CD8-positive, alpha-beta memory T cell (primary cell): ENCODE results near the gene ZNF536. TPM values are rescaled to one million over a fixed set of nuclear protein-coding genes. Genes with fewer than 3 reads are reported as not detected.
"Not testable (repeated sequence)": the region's sequence is repeated elsewhere in the genome, so short reads cannot be mapped to it uniquely, and the experiment has no call there.

Experiments
- CTCF ChIA-PET: fragments of 350-600 bp; sonication (Branson Sonifier 250); formaldehyde crosslinking; loops from one replicate; lab custom pipeline; 2021; ENCODE audit warnings: antibody characterized with exemption; lab: Charles Lee
- POLR2A ChIA-PET: fragments of 350-600 bp; sonication (Branson Sonifier 250); formaldehyde crosslinking; loops from one replicate; lab custom pipeline; 2021; ENCODE audit warnings: antibody characterized with exemption; lab: Charles Lee
- DNase-seq, 5 donors: peaks; one replicate each; pipeline versions ENCODE4 v3.0.0 to v3.0.0-alpha.2; 2020 to 2022; ENCODE audit warnings: mixed read lengths in 1 of 5
- H3K27ac ChIP-seq: one replicate; pipeline ENCODE4 v1.7.0; 2013; ENCODE audit warnings: low read depth, mild to moderate bottlenecking, low read length, moderate library complexity
- H3K27me3 ChIP-seq: 2 replicates; pipeline ENCODE4 v1.7.0; 2013; ENCODE audit warnings: low read length, mild to moderate bottlenecking; ENCODE audit not compliant: insufficient read depth, poor library complexity, severe bottlenecking
- H3K36me3 ChIP-seq: 2 replicates; pipeline ENCODE4 v1.7.0; 2013; ENCODE audit warnings: mild to moderate bottlenecking, low read length, moderate library complexity; ENCODE audit not compliant: insufficient read depth
- H3K4me1 ChIP-seq: 2 replicates; pipeline ENCODE4 v1.7.0; 2013; ENCODE audit warnings: mild to moderate bottlenecking, low read length, moderate library complexity; ENCODE audit not compliant: insufficient read depth
- H3K4me3 ChIP-seq: 2 replicates; pipeline ENCODE4 v1.7.0; 2013; ENCODE audit warnings: mild to moderate bottlenecking, low read length
- H3K9me3 ChIP-seq: 2 replicates; pipeline ENCODE4 v1.7.0; 2013; ENCODE audit warnings: mild to moderate bottlenecking, low read length
- H3K27ac Mint-ChIP-seq, 8 donors: one replicate each; pipeline ENCODE4 v1.8.0; 2020 to 2021; ENCODE audit warnings: mixed read lengths in 8 of 8, mild to moderate bottlenecking in 6 of 8, inconsistent platforms in 3 of 8, moderate library complexity in 3 of 8
- H3K27me3 Mint-ChIP-seq, 2 donors: one replicate each; pipeline ENCODE4 v1.8.0; 2020 to 2021; ENCODE audit warnings: mixed read lengths in 2 of 2, mild to moderate bottlenecking in 1 of 2, moderate library complexity in 1 of 2
- H3K36me3 Mint-ChIP-seq, 3 donors: one replicate each; pipeline ENCODE4 v1.8.0; 2020 to 2021; ENCODE audit warnings: mixed read lengths in 3 of 3, inconsistent platforms in 1 of 3, mild to moderate bottlenecking in 1 of 3
- H3K4me1 Mint-ChIP-seq, 3 donors: one replicate each; pipeline ENCODE4 v1.8.0; 2020 to 2021; ENCODE audit warnings: mixed read lengths in 3 of 3, inconsistent platforms in 1 of 3, mild to moderate bottlenecking in 1 of 3
- H3K4me3 Mint-ChIP-seq, 7 donors: one replicate each; pipeline ENCODE4 v1.8.0; 2020 to 2021; ENCODE audit warnings: mixed read lengths in 7 of 7, mild to moderate bottlenecking in 6 of 7, moderate library complexity in 4 of 7, inconsistent platforms in 2 of 7
- H3K9me3 Mint-ChIP-seq, 5 donors: one replicate each; pipeline ENCODE4 v1.8.0; 2020 to 2022; ENCODE audit warnings: mixed read lengths in 5 of 5, mild to moderate bottlenecking in 3 of 5, moderate library complexity in 2 of 5, inconsistent platforms in 1 of 5
- polyA plus RNA-seq: library from polyadenylated mRNA; unstranded; fragments of 300-500 nt; fragmentation: Illumina TruSeq; gene quantifications from one replicate; pipeline ENCODE4 v1.2.3, GENCODE V29; 2021
- total RNA-seq, 2 experiments: library from RNA; stranded (reverse); gene quantifications; one replicate each; pipeline ENCODE4 v1.2.3, GENCODE V29; 2021

The ZNF536 gene
- total and polyA plus RNA-seq, 3 experiments from 2014 or later = not detected

DNA sequence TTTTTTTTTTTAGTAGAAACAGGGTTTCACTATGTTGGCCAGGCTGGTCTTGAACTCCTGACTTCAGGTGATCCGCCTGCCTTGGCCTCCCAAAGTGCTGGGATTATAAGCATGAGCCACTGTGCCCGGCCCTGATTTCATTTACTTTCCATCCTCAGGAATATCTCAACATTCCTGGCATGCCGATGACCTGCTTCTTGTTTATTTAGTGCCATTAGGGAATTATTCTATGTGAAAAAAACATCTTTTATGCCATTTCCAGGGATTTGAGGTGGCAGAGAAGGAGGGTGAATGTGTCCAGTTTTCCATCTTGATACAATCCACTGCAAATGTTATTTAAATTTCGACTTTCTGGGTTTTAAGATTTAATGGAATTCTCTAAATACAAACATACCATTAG is 45.0 kb downstream of the ZNF536 start:
- H3K4me1 Mint-ChIP-seq, H3K27ac ChIP-seq, H3K9me3 ChIP-seq, H3K9me3 Mint-ChIP-seq, H3K27me3 Mint-ChIP-seq, H3K4me1 ChIP-seq, CTCF ChIA-PET, DNase-seq, H3K36me3 ChIP-seq, H3K27me3 ChIP-seq, H3K27ac Mint-ChIP-seq, H3K4me3 Mint-ChIP-seq, H3K4me3 ChIP-seq, H3K36me3 Mint-ChIP-seq, POLR2A ChIA-PET: not testable (repeated sequence)

DNA sequence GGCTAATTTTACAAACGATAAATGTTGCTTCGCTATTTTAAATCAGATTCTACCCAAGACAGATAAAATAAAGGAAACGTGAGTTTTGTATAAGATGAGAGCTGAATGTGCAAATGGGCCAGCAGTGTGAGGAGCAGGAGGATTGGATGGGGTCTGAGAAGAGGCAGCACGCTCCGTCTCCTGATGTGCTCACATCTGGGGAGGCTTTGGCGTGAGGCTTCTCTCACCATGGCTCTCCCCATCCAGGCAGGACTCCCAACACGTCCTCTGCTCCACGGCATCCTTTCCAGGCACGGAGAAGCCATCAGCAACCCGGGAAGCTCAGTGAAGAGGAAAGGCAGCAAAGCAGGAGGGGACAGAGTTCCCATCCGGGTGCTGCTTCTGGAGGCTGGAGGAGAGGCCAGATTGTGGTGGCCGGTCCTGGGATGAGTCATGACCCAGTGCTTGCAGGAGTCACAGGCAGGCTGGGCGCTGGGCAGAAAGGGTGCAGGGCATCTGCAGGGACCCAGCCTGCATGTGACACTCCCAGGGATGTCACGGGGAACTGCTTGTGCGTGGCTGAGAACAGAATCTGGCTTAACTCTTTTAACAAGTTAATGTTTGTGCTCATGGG is 47.5 kb downstream of the ZNF536 start:
- Mint-ChIP-seq H3K4me1 (no peaks in the 10 kb centered on the region), H3K9me3 (peaks cover 0 to 9% (median 2%) of the 10 kb centered on the region in 5 donors), H3K27me3 (peaks cover 0 to 7% of the 10 kb centered on the region in 2 donors), H3K36me3 (no peaks in the 10 kb centered on the region), H3K4me3 (no peak overlapping the region), H3K27ac (no peak overlapping the region)
- ChIA-PET POLR2A (no interaction called here), CTCF (no interaction called here)
- Histone ChIP-seq H3K27ac (no peak overlapping the region), H3K4me3 (no peak overlapping the region), H3K4me1 (no peaks in the 10 kb centered on the region), H3K27me3 (no peaks in the 10 kb centered on the region), H3K36me3 (no peaks in the 10 kb centered on the region), H3K9me3 (no peaks in the 10 kb centered on the region)
- no peak for DNase-seq

DNA sequence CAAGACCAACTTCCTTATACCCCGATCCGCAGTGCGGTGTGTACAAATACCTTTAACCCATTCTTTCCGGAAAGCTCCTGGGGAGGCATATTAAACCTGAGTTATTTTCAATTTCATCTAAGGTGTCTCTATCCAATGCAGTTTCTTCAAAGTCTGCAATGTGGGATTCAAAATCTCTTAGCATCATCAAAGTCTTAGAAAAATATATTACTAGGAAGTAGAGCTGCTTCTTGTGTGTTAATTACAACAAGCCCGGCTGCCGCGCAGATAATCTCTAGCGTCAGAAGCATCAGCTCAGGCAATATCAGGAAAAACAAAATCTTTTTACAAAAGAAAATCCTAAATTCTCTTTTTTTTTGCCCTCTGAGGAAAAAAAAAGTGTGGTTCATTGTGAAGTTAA is 48.1 kb downstream of the ZNF536 start:
- ChIA-PET POLR2A (no interaction called here), CTCF (no interaction called here)
- Histone ChIP-seq H3K27ac (no peak overlapping the region), H3K27me3 (no peaks in the 10 kb centered on the region), H3K9me3 (no peaks in the 10 kb centered on the region), H3K4me3 (no peak overlapping the region), H3K36me3 (no peaks in the 10 kb centered on the region), H3K4me1 (no peaks in the 10 kb centered on the region)
- Mint-ChIP-seq H3K27ac (no peak overlapping the region), H3K36me3 (no peaks in the 10 kb centered on the region), H3K27me3 (peaks cover 0 to 7% of the 10 kb centered on the region in 2 donors), H3K4me1 (no peaks in the 10 kb centered on the region), H3K4me3 (no peak overlapping the region), H3K9me3 (peaks cover 0 to 6% (median 2%) of the 10 kb centered on the region in 5 donors)
- no peak for DNase-seq

DNA sequence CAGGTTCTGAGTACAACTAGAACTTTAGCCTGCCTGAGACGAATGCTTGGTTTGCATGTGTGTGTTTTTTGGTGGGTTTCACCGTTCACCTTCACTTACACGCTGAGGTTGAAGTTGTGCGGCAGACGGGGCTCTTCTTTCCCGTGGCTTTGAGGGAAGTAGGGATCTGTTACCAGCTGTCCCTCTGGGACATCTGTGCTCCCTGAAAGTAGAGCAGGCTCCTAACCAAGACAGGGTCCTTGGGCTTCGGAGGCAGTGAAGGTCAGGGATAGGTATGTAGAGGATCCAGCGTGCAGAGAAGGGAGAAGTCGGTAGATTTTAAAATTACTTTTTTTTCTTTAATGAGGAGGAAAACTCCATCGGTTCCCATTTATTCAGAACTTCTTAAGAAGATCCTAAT is 48.7 kb downstream of the ZNF536 start:
- H3K36me3 ChIP-seq = no peaks in the 10 kb centered on the region
- Mint-ChIP-seq H3K4me1 (no peaks in the 10 kb centered on the region), H3K4me3 (no peak overlapping the region), H3K27me3 (peaks cover 0 to 5% of the 10 kb centered on the region in 2 donors), H3K27ac (no peak overlapping the region), H3K9me3 (peaks cover 0 to 6% (median 2%) of the 10 kb centered on the region in 5 donors), H3K36me3 (no peaks in the 10 kb centered on the region)
- H3K27ac ChIP-seq = no peak overlapping the region
- no peaks in the 10 kb centered on the region for H3K4me1 ChIP-seq
- POLR2A ChIA-PET = no interaction called here
- no peak overlapping the region for H3K4me3 ChIP-seq
- CTCF ChIA-PET = no interaction called here
- H3K9me3 ChIP-seq = no peaks in the 10 kb centered on the region
- H3K27me3 ChIP-seq = no peaks in the 10 kb centered on the region
- no peak for DNase-seq

DNA sequence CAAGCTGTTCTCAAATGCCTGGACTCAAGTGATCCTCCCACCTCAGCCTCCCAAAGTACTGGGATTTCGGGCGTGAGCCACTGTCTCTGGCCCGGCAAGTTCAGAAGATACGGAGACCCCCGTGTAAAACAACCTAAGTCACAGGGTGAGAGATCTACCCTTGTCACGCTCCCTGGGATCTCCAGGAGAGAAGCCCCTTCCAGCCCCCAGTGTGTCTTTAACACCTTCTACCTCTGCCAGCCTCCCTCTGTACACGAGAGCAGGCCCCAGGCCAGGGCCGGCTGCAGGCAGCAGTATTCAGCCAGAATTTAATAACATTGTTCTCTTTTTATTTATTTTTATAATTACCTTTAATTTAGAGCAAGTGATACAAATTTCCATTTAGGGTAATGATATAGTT is 49.4 kb downstream of the ZNF536 start:
- H3K27me3 Mint-ChIP-seq = peaks cover 0 to 2% of the 10 kb centered on the region in 2 donors
- Histone ChIP-seq H3K4me3 (no peak overlapping the region), H3K36me3 (no peaks in the 10 kb centered on the region), H3K27me3 (no peaks in the 10 kb centered on the region), H3K9me3 (no peaks in the 10 kb centered on the region), H3K27ac (no peak overlapping the region), H3K4me1 (no peaks in the 10 kb centered on the region)
- no peak overlapping the region for H3K27ac Mint-ChIP-seq
- CTCF ChIA-PET = no interaction called here
- no peaks in the 10 kb centered on the region for H3K4me1 Mint-ChIP-seq
- H3K36me3 Mint-ChIP-seq = no peaks in the 10 kb centered on the region
- POLR2A ChIA-PET = no interaction called here
- H3K4me3 Mint-ChIP-seq = no peak overlapping the region
- DNase-seq = no peak
- peaks cover 0 to 9% (median 0%) of the 10 kb centered on the region in 5 donors for H3K9me3 Mint-ChIP-seq

DNA sequence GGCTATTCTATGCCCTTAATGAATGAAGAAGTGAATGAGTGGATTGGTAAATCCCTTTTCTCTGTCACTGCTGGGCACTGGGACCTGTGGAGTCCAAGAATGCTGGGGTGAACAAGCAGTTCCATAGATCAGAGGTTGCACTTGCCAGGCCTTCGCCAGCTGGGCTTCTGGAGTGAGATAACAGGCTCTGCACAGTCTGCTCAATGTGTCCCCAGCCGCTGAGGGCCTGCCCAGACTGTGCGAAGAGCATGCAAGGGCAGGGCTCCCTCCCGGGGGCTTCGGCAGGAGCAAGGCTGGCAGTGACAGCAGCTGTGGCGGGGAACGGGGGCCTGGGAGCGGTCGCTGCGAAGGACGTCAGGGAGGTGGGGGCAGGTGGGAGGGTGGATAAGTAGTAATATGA is 51.3 kb downstream of the ZNF536 start:
- Mint-ChIP-seq H3K36me3 (no peaks in the 10 kb centered on the region), H3K27ac (no peak overlapping the region), H3K4me1 (no peaks in the 10 kb centered on the region), H3K9me3 (peaks cover 0 to 9% (median 0%) of the 10 kb centered on the region in 5 donors), H3K27me3 (peaks cover 0 to 2% of the 10 kb centered on the region in 2 donors), H3K4me3 (no peak overlapping the region)
- Histone ChIP-seq H3K9me3 (no peaks in the 10 kb centered on the region), H3K4me3 (no peak overlapping the region), H3K27me3 (no peaks in the 10 kb centered on the region), H3K36me3 (no peaks in the 10 kb centered on the region), H3K4me1 (no peaks in the 10 kb centered on the region), H3K27ac (no peak overlapping the region)
- DNase-seq = no peak
- ChIA-PET CTCF (no interaction called here), POLR2A (no interaction called here)

DNA sequence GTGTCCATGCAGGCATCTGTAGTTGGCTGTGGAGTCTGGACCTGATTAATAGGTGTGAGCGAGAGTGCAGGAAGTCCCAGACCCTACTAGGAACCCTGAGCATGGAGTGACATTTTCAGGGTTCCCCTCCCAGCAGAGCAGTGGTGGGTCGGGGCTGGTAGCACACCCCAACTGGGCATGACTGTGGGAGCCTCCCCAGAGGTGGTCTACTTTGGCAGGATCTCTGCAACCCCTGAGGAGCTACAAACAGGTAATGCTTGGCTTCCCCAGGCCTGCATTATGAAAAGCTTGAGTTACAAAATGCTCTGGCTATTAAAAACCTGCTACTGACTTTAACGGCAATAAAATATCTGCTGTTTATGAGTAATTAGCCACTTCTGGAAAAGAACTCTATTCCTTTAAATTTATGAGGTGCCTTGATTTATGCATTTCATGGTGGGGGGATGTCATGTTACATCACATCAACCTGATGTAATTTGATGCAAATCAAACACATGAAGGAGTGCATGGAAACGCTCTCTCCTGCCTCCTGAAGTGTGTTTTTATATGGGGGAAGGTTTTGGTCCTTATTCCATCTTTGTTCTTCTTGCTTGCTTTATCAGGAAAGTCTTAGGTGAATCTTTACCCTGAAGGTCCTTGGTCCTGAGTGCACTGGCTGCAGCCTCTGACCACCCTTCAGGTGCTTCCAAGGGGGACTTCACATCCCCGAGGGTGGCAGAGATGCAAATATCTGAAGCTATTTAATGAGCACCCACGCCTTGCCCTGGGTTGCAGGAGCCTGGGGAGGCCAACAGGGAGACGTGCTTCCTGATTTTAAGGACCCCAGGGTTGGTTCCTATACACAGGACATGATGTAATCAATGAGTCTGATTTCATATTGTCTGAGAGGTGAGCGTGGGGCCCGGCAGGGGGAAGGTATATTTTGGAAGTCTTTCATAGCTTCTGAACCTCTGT is 54.0 kb downstream of the ZNF536 start:
- H3K36me3 ChIP-seq = no peaks in the 10 kb centered on the region
- POLR2A ChIA-PET = no interaction called here
- H3K9me3 Mint-ChIP-seq = peaks cover 0 to 9% (median 5%) of the 10 kb centered on the region in 5 donors

DNA sequence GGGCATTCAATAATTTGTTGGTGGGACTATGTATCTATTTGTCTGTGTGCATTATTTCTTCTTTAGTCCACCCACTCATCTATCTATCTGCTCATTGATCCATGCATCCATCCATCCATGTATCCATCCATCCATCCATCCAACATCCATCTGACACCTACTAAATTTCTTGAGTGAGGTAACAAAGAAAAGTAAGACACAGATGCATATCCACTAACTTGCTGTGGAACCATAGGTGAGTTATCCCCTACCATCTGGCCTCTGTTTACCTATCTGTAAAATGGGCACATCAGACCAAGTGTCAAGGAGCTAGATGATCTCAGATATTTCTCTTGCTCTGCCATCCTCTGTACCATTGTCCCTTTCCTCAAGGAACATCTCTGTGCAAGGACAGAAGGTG is 54.7 kb downstream of the ZNF536 start:
- H3K4me1 ChIP-seq = no peaks in the 10 kb centered on the region

More for the DNA sequence above, 54.0 kb downstream of the ZNF536 start:
- DNase-seq = no peak
- Histone ChIP-seq H3K4me3 (no peak overlapping the region), H3K27me3 (no peaks in the 10 kb centered on the region), H3K9me3 (no peaks in the 10 kb centered on the region), H3K27ac (no peak overlapping the region), H3K4me1 (no peaks in the 10 kb centered on the region)
- no peak overlapping the region for H3K27ac Mint-ChIP-seq
- CTCF ChIA-PET = no interaction called here
- no peaks in the 10 kb centered on the region for H3K36me3 Mint-ChIP-seq
- H3K27me3 Mint-ChIP-seq = peaks cover 4 to 7% of the 10 kb centered on the region in 2 donors
- H3K4me3 Mint-ChIP-seq = no peak overlapping the region
- no peaks in the 10 kb centered on the region for H3K4me1 Mint-ChIP-seq

More for the DNA sequence above, 54.7 kb downstream of the ZNF536 start:
- H3K4me3 Mint-ChIP-seq = no peak overlapping the region
- ChIA-PET CTCF (no interaction called here), POLR2A (no interaction called here)
- no peak for DNase-seq
- no peak overlapping the region for H3K27ac Mint-ChIP-seq
- no peaks in the 10 kb centered on the region for H3K36me3 ChIP-seq
- H3K9me3 Mint-ChIP-seq = peaks cover 0 to 9% (median 5%) of the 10 kb centered on the region in 5 donors
- H3K4me1 Mint-ChIP-seq = no peaks in the 10 kb centered on the region
- no peaks in the 10 kb centered on the region for H3K9me3 ChIP-seq
- peaks cover 4 to 7% of the 10 kb centered on the region in 2 donors for H3K27me3 Mint-ChIP-seq
- no peak overlapping the region for H3K4me3 ChIP-seq
- H3K27ac ChIP-seq = no peak overlapping the region
- H3K36me3 Mint-ChIP-seq = no peaks in the 10 kb centered on the region
- no peaks in the 10 kb centered on the region for H3K27me3 ChIP-seq
